HG03354 (cell line): ENCODE results near the gene ZNF664.

Source experiments
- ATAC-seq: cut with Tn5 transposase; IDR thresholded peaks from one replicate; pipeline ENCODE4 v1.9.1; 2021; ENCODE audit warnings: mild to moderate bottlenecking; ENCODE audit not compliant: unreplicated experiment, poor library complexity, severe bottlenecking

The ZNF664 gene

DNA sequence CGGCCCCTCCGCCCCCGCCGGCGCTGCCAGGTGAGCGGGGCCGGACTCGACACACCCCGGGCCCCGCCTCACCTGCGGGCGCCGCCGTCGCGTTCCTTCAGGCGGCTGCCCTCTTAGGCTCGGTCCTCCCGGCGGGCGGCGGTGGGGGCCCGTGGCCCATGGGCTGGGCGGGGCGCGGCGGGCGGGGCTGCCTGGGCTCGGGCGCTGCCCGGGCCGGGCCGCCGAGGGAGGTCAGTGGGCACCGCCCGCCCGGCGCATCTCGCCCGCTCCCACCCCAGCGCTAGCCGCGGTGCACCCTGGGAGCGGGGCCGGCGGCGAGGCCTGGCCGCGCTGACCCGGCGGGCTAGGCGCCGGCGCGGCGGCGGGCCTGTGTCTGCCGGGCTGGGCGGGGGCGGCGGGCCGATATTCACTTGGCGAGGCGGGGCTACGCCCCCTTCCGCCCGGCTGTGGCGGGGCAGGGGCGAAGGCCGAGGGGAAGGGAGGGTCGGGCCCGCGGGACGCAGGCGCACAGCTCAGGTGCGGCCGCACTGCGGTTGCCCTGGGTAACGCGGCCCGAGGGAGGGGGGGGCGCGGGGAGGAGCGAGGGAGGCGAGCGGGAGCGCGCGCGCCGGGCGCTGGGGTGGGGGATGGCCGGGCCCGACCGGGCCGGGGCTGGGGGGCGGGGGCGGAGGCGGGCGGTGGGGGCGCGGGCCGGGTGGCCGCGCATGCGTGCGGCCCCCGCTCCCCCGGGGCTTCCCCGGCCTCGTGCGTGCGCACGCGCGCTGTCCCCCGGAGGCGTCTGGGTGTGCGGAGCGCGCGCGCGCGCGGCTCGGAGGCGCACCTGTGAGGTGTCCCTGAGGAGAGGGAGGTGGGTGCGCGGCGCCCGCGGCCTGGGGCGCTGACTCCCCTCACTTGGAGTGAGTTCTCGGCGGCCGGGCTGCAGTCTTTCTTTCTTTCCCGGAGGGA lies at the start of gene ZNF664, which contains the start of gene CCDC92:
TSS of gene ZNF664 (plus strand) at position 759 of the 945 bp plus-strand sequence. CDS start 38,930 bp downstream, outside the sequence.
TSS of gene CCDC92 (minus strand) at position 375 of the 945 bp plus-strand sequence. CDS start 28,526 bp downstream, outside the sequence.
- ATAC-seq: peak; percentile 82

DNA sequence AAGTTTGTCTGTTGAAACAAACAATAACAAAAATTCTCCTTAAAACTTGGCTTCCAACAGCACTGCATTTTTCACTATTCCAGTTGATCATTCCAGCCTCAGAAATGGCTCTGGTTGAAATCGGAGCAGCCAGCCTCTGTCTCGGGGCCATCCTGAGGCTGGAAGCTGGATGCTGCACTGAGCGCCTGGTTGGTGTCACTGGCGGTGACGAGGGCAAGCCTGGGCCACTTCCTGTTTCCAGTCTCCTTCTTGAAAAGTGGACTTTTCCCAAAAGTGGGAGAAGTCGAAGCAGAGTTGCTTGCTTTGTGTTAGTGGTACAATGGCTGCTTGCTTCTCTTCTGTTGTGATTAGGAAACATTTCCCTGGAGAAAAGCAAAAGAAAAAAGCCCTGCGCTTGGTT lies 49.1 kb upstream of the ZNF664 start:
- ATAC-seq: no peak

DNA sequence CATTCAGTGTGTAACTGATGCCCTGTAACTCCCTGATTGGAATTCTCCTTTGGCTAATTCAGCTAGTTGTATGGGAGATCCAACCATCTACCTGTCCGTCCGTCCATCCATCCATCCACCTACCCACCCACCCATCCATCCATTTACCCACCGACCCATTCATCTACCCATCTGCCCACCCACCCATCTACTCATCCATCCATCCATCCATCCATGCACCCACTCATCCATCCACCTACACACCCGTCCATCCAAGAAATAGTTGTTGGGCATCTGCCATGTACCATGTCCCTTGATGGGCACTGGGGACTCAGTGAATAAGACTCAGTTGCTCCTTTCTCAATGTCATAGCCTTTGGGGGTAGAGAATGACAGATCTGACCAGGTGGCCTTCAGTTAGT lies 48.5 kb upstream of the ZNF664 start:
- ATAC-seq: no peak

DNA sequence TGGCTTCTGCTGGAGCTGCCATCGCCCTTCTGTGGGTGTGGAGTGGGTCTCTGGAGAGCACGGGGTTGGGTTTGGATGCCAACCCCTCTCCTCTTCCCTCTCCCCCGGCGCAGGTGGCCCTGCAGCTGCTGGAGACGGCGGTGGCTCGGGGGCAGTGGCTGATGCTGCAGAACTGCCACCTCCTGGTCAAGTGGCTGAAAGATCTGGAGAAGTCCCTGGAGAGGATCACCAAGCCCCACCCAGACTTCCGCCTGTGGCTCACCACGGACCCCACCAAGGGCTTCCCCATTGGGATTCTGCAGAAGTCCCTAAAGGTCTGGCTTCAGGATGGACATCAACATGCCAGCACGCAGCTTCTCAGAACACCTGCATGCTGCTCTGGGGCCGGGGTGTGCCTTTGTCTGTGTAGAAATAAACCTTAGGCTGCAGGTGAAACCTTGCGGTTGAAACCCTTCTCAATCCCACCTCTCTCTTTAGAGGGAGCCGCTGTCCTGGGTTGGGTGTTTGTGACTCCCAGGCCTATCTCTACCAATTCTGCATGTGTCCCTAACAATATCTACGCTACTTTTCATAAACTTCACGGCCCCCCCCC lies 44.6 kb upstream of the ZNF664 start:
- no peak for ATAC-seq

DNA sequence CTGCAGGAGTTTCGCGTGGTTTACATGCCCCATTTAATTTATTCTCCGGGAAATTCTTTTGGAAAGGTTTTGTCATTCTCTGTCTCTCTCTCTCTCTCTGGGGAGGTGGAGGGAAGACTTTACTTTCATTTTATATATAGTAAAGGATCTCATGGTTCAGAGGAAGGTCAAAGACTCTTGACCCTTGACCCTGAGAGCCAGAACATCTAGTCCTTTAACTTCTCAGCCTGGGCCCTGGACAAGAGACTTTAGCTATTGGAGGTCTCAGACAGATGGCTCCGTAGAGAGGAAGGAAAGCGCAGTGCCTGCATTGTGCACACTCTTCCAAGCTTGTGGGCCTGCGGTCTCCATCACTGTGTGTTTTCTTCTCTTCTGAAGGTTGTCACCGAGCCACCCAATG lies 44.1 kb upstream of the ZNF664 start:
- ATAC-seq: no peak

DNA sequence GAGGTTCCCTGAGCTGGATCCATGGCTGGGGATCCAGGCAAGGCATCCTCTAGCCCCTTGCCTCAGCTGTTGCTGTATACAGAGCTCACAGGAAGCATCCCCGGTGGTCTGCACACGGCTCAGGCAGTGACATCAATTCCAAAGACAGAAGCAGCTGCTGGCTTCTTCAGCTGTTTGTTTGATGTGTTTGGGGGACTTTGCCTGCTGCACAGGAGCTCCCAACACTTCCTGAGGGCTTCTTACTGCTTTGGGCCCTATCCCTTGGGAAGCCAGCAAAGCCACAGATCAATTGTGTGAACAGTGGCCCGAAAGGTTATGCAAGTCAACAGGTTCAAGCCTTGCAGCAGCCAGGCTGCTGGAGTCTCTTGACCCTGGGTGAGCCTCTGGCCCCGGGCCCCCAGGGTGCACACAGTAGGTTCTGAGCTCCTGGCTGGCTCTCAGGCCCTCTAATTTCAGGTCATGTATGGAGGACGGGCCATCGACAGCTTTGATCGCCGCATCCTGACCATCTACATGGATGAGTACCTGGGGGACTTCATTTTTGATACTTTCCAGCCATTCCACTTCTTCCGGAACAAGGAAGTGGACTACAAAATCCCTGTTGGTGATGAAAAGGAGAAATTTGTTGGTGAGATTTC lies 43.0 kb upstream of the ZNF664 start:
- no peak for ATAC-seq

DNA sequence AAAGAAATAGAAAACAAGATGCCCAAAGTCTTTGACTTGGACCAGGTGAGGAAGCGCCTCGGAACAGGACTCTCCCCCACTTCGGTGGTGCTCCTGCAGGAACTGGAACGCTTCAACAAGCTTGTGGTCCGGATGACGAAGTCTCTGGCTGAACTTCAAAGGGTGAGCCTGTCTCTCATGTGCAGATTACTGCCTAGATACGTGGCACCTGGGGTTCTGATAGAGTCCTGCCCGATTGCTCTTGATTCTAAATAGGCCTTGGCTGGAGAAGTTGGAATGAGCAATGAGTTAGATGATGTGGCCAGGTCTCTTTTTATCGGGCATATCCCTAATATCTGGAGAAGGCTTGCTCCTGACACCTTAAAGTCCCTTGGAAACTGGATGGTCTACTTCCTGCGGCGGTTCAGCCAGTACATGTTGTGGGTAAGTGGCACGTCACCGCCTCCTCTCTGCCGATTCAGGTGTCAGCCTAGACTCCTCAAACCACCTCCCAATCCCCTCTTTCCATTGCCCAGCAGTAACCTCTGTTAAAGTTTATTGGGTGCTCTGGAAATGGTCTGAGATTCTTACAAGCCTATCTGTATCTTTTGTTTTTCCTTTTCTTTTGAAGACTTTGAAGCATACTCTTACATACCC lies 41.2 kb upstream of the ZNF664 start:
- ATAC-seq: no peak

DNA sequence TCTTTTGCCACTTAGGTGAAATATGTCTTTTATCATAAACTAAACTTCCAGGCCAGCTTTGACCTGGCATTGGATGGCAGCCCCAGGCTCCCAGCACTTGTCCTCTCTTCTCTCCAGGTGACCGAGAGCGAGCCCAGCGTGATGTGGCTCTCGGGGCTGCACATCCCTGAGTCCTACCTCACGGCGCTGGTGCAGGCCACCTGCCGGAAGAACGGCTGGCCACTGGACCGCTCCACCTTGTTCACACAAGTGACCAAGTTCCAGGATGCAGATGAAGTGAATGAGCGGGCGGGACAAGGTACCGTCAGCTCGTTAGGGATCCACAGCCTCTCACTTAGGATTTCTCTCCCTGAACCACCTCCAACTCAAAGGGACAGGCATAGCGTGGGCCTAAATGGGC lies 39.8 kb upstream of the ZNF664 start:
- no peak for ATAC-seq

DNA sequence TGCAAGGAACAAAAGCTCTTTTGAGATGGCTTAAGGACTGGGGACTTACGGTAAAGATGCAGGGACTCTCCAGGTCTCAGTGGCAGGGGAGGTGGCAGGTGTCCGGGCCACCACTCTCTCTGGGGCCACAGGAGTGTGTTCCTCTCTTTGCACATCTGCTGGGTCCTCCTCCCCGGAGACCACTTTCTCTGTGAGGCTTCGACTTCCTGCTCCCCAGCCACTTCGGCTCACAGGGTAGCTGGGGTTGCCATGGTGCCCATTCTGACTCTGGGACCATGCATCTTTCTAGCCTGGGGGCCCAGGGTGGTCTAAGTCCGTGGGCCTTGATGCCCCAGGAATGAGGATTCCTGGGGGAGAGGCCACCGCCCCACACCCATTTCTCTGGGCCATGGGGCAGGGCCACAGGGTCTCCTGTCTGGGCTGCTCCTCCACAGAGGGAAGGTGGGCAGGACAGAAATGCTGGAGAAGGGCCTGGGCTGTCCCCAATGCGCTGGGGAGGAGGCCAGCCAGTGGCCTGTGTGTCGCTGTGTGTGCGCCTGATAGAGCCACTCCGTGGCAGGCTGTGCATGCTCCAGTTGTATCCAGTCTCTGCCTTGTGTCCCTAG lies 38.9 kb upstream of the ZNF664 start:
- ATAC-seq: no peak

DNA sequence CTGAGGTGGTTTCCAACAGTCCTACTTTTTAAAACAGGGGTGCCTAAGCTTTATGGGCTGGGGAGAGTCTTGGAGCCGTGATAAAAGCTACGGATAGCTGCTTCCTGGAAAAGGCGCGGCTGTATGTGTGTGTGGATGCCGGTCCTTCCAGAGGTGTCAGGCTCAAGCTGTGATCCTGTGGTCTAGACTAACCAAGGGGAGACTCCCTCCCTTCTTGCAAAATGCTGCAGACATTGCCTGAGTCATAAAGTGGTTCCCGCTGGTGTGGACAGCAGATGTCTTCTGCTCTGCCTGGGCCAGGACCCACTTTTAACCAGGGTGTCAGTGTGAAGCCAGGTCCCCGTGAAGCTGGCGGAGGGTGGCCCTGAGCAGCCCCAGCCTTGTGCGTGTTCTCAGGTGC lies 38.2 kb upstream of the ZNF664 start:
- ATAC-seq: no peak

DNA sequence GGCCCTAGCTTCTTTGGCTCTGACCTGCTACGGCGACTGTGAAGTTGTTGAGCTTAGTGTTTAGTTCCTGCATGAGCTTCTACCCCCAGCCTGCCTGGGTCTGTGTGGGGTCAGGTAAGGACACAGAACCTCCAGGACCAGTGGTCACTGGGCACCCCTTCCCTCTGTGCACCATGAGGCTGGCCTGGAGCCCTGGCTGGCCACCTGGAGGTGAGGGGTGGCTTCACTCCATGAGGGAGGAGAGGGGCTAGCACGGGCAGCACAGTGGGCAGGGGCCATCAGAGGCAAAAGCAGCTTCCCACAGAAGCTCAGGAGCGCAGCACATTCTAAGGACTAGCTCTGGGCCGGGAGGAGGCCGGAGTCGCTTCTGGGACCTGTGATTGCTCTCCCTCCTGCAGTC lies 37.1 kb upstream of the ZNF664 start:
- ATAC-seq: no peak

DNA sequence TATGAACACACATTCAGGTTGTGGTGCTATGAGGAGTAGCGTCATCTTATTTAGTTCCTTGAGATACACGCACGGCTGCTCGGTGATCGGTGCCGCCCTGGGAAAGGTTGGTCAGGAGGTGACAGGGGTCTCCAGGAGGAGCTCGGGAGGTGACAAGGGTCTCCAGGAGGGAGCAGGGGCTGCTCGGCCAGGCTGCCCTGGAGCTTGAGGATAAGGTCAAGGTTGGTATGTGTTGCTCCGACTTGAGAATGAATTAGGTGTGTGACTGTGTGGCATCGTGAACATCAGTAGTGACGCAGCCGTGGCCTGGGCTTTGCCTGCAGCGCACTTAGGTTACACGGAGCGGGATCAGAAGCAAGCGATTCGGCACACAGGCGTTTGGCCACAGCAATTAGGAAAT lies 36.5 kb upstream of the ZNF664 start:
- no peak for ATAC-seq

DNA sequence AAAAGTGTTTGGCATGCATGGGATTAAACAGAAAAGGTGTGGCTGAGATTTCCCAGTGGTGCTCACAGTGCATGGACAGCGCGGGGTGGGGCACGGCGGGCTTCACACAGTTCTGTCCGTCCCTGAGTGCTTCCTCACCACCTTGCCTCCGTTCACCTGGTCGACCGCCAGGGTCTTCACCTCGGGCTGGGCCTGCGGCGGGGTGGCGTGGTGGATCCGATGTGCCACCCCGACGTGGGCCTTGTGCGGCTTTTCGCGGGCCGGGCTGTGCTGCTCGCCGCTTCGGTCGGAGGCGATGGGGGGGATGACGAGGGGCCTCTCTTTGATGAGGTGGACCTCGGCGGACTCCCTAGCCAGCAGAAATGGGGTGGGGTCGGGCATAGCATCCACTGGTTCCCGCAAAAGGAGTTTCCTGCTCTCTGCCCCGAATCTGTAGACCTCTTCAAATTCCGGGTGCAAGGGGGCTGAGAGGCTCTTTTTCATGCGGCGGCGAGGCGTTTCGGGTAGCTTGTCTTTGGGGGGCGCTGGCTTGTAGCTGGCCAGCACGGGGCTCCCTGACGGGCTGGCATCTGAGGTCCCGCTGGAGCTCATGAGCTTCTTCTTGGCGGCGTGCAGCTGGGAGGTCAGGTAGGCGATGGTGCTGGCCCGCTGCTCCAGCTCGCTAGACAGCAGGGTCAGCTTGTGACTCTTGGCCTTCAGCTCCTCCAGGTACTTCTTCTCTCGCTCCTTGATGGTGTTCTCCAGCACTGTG lies 35.9 kb upstream of the ZNF664 start:
- no peak for ATAC-seq

DNA sequence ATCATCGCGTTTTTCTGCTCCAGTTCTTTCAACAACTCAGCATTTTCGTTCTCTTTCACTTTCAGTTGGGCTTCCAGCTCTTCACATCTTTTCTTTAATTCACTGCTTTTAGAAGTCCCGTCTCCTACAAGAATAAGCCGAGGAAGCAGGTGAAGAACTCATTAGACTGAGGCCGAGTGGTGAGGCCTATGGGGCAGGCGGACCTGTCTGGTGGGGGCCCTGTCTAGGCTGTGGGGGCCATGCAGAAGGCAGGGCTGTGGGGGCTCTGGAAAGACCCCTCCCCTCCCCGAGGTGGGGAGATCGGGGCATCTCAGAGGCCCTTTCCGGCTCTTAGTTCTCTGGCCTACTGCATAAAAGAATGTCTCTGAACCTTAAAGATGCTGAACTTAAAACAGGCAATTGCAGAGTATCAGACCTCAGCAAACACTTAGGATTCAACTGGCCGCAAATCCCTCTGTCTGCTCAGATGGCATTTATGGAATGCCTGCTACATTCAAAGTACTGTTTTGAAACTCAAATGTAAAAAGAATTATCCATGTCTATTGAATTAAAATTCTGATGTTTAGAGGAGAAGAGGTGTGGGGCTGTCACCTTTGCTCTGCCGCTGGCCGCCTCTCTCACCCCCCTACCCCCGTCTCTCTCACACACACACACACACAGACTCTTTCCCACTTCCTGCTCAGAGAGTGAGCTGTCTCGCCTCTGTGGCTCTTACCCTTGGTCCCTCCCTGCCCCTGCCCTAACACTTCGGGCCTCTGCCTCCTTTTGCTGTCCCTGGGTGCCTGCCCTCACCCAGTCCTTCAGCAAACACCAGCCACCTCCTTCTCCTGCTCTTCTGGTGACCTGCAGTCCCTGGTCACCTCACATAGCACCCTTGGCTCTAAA lies 35.1 kb upstream of the ZNF664 start:
- no peak for ATAC-seq

DNA sequence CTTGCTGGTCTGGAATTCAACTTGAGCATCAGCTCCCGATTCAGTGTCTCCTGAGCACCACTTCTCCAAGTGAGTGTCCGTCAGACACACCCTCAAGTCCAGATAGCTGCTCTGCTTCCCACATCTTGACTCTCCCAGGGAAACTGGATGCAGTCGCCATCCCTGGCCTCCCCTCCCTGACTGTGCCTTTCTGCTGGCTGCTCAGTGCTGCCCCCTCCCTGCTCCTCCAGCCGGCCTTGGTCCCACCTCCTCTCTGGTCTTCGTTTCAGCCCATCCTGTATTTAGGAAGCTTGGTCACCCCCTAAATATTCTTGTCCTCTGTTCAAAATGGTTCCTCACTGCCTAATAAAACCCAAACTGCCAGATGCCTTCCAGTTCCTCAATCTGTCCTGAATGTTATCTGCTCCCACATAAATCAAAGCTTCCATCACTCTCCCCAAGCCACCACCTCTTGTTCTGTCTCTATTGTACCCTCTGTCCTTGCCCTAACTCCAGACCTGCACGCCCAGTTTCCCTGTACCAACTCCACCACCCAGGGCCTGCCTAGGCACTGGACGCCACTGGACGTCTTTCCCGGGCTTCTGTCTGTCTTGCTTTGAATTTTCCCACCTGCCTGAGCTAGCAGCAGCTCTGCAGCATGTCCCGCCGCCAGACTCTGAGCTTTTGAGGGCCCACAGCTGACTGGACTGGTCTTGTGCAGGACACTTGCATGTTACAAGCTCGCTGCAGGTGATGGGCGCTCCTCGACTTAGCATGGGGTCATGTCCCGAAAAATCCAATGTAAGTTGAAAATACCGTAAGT lies 34.1 kb upstream of the ZNF664 start:
- no peak for ATAC-seq

DNA sequence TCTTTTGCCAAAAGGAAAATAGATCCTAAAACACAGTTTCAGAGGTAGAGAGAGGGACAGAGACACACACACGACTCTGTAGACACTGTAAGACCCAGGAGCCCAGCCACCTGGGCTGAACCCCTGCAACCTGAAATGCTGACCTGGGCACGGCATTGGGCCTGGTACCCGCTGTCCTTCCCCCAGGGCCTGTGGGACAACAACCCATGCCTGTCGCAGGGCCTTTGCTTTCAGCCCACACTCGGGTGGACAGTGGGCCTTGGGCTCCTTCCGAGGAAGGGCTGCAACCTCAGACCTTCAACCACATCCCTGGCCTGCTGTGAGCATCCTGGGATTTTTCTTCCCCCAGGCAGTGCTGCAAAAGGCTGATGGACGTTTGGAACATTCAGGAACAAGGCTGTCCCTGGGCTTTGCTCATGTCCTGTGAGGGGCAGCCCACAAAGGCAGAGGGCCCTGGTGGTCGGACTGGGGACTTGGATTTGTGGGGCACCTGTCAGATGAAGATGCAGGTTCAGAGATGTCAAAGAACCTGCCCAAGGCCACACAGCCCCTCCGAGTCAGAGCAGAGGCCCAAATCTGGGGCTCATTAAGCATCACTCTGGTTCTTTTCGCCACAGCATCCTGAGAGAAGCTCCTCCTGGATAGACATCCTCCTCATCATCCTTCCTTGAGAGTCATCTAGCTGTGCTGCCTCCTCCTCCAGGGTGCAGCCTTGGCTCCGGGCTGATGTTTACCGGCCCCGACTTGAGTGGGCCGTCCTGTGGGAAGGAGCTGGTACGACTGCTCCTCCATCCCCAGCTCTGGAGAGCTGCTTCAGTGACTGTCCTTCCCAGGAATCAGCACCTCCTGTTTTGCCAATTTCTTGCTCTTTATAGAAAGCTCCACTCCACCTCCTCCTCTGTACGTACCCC lies 33.0 kb upstream of the ZNF664 start:
- no peak for ATAC-seq

DNA sequence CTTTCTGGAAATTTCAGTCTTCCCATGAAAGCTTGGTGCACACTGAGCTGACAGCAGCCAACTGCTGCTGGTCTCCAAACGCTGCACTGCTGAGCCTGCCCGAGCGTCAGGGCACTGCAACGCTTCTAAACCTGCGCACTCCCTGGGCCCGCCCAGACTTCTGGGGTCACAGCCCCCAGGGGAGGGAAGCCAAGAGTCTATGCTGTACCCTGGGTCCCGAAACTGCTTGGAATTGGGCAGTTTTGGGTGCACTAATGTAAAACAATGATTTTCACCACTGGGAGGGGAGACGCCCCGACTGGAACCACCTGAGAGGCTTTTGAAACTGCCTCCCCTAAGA lies 32.4 kb upstream of the ZNF664 start:
- ATAC-seq: no peak
